IMR-90 (cell line): ENCODE results near the gene ACAA2. TPM values are rescaled to one million over a fixed set of nuclear protein-coding genes. Genes with fewer than 3 reads are reported as not detected.

ENCODE experiments used
- ATAC-seq: fragments of 200-7000 bp; cut with Tn5 transposase; 2 replicates; pipeline ENCODE4 v1.9.1; 2020; ENCODE audit warnings: low read depth, mild to moderate bottlenecking, moderate library complexity
- BruUV-seq: library from RNA; stranded (reverse); fragments of 400-500 nt; replicated peaks from 2 replicates; lab custom pipeline; 2021; lab: Mats Ljungman, UMichigan
- CTCF ChIA-PET: fragments of 300-600 bp; formaldehyde crosslinking; extraction: SDS; loops from one replicate; lab custom pipeline; 2021; ENCODE audit warnings: antibody characterized with exemption; lab: Yijun Ruan, JAX
- POLR2A ChIA-PET: fragments of 300-600 bp; sonication (Branson Sonifier 250); formaldehyde crosslinking; loops from one replicate; lab custom pipeline; 2022; ENCODE audit warnings: antibody characterized with exemption; ENCODE audit not compliant: unreplicated experiment; lab: Charles Lee
- DNase-seq: peaks from one replicate; pipeline ENCODE4 v3.0.0; 2013
- H2AFZ ChIP-seq: replicated peaks from 2 replicates; pipeline ENCODE3; 2013; ENCODE audit warnings: low read length, mild to moderate bottlenecking; ENCODE audit not compliant: poor library complexity
- H2AK5ac ChIP-seq: 2 replicates; pipeline ENCODE4 v1.6.1; 2013; ENCODE audit warnings: low read depth, low read length, inconsistent platforms
- H2AK9ac ChIP-seq: replicated peaks from 2 replicates; pipeline ENCODE3; 2013; ENCODE audit warnings: mild to moderate bottlenecking, low read depth, low read length, moderate library complexity; ENCODE audit not compliant: poor library complexity
- H2BK120ac ChIP-seq: 2 replicates; pipeline ENCODE4 v1.6.1; 2013; ENCODE audit warnings: low read depth, low read length, inconsistent platforms
- H2BK15ac ChIP-seq: 3 replicates; pipeline ENCODE4 v1.6.1; 2013; ENCODE audit warnings: low read depth, low read length, inconsistent platforms
- H2BK20ac ChIP-seq: 2 replicates; pipeline ENCODE4 v1.6.1; 2013; ENCODE audit warnings: low read depth, mild to moderate bottlenecking, inconsistent platforms, low read length, moderate library complexity
- H2BK5ac ChIP-seq: 2 replicates; pipeline ENCODE4 v1.6.1; 2013; ENCODE audit warnings: mild to moderate bottlenecking, low read depth, low read length, inconsistent platforms; ENCODE audit not compliant: poor library complexity, severe bottlenecking
- H3K14ac ChIP-seq: replicated peaks from 2 replicates; pipeline ENCODE4 v1.6.1; 2013; ENCODE audit warnings: low read depth, low read length, inconsistent platforms
- H3K18ac ChIP-seq: 2 replicates; pipeline ENCODE4 v1.6.1; 2013; ENCODE audit warnings: low read depth, low read length, control low read depth
- H3K23ac ChIP-seq: 2 replicates; pipeline ENCODE4 v1.6.1; 2013; ENCODE audit warnings: low read depth, low read length, inconsistent platforms
- H3K27ac ChIP-seq: 2 replicates; pipeline ENCODE4 v1.5.1; 2013; ENCODE audit warnings: mild to moderate bottlenecking, control low read depth, low read length; ENCODE audit not compliant: insufficient read depth
- H3K27me3 ChIP-seq: 2 replicates; pipeline ENCODE4 v1.6.1; 2013; ENCODE audit warnings: low read length; ENCODE audit not compliant: control insufficient read depth, insufficient read depth
- H3K36me3 ChIP-seq: 2 replicates; pipeline ENCODE4 v1.6.1; 2013; ENCODE audit warnings: low read length, mixed read lengths; ENCODE audit not compliant: control insufficient read depth, insufficient read depth
- H3K4ac ChIP-seq: 2 replicates; pipeline ENCODE4 v1.6.1; 2013; ENCODE audit warnings: low read depth, low read length, inconsistent platforms
- H3K4me1 ChIP-seq: 2 replicates; pipeline ENCODE4 v1.6.1; 2013; ENCODE audit warnings: low read length, mixed read lengths; ENCODE audit not compliant: control insufficient read depth, insufficient read depth
- H3K4me2 ChIP-seq: 2 replicates; pipeline ENCODE4 v1.6.1; 2013; ENCODE audit warnings: low read depth, mild to moderate bottlenecking, control low read depth, low read length, moderate library complexity
- H3K4me3 ChIP-seq: 2 replicates; pipeline ENCODE4 v1.5.1; 2013; ENCODE audit warnings: low read depth, mild to moderate bottlenecking, control low read depth, low read length, moderate library complexity; ENCODE audit not compliant: insufficient read depth
- H3K56ac ChIP-seq: 2 replicates; pipeline ENCODE4 v1.6.1; 2013; ENCODE audit warnings: low read length, inconsistent platforms; ENCODE audit not compliant: insufficient read depth; ENCODE audit errors: extremely low read depth
- H3K79me1 ChIP-seq, 2 experiments: 2 replicates each; pipeline ENCODE4 v1.6.1; 2013; ENCODE audit warnings: low read length in 2 of 2, inconsistent platforms in 1 of 2, low read depth in 1 of 2
- H3K9ac ChIP-seq: 2 replicates; pipeline ENCODE4 v1.6.1; 2013; ENCODE audit warnings: low read depth, low read length, control low read depth
- H3K9me1 ChIP-seq: 2 replicates; pipeline ENCODE4 v1.6.1; 2013; ENCODE audit warnings: low read length, inconsistent platforms; ENCODE audit not compliant: insufficient read depth
- H3K9me3 ChIP-seq: 2 replicates; pipeline ENCODE4 v1.6.1; 2013; ENCODE audit warnings: low read length; ENCODE audit not compliant: control insufficient read depth, insufficient read depth
- H4K20me1 ChIP-seq: 2 replicates; pipeline ENCODE4 v1.6.1; 2013; ENCODE audit warnings: low read length, inconsistent platforms; ENCODE audit not compliant: insufficient read depth
- H4K5ac ChIP-seq: 2 replicates; pipeline ENCODE4 v1.6.1; 2013; ENCODE audit warnings: mild to moderate bottlenecking, low read depth, low read length, control low read depth
- H4K8ac ChIP-seq, 2 experiments: 2 replicates each; pipeline ENCODE4 v1.6.1; 2013; ENCODE audit warnings: low read depth in 2 of 2, low read length in 2 of 2, control low read depth in 1 of 2, inconsistent platforms in 1 of 2
- H4K91ac ChIP-seq: 2 replicates; pipeline ENCODE4 v1.6.1; 2013; ENCODE audit warnings: low read depth, low read length, inconsistent platforms; ENCODE audit not compliant: insufficient read depth
- CEBPB ChIP-seq: IDR thresholded peaks from 2 replicates; pipeline ENCODE4 v1.6.1; 2012; ENCODE audit warnings: low read depth, low read length, improper control_type of control experiment
- RAD21 ChIP-seq: IDR thresholded peaks from 2 replicates; pipeline ENCODE4 v1.6.1; 2012; ENCODE audit warnings: low read length, improper control_type of control experiment
- RCOR1 ChIP-seq: IDR thresholded peaks from 2 replicates; pipeline ENCODE4 v1.6.1; 2012; ENCODE audit warnings: mild to moderate bottlenecking, low read length, improper control_type of control experiment; ENCODE audit not compliant: insufficient replicate concordance
- WGBS, 2 experiments: methylation state at CpG; one replicate each; pipeline versions ENCODE4 v1.1.5 to v1.1.7; 2013; ENCODE audit warnings: missing lambda C conversion rate in 2 of 2; ENCODE audit not compliant: insufficient read length in 1 of 2; ENCODE audit errors: extremely low coverage in 2 of 2; 5-methylcytosine and 5-hydroxymethylcytosine counted together
- dilution Hi-C: fragments of 300-500 bp; cut with HindIII; formaldehyde crosslinking; loops from one replicate; pipeline ENCODE4 v1.14.3; 2018; ENCODE audit warnings: low sequenced_read_pairs; ENCODE audit not compliant: unreplicated experiment
- in situ Hi-C: fragments of 300-500 bp; cut with MboI; formaldehyde crosslinking; loops from 3 replicates; pipeline ENCODE4 v1.14.3; 2019; ENCODE audit warnings: low sequenced_read_pairs, inconsistent platforms, mixed read lengths
- intact Hi-C: fragments of 100-400 bp; cut with micrococcal nuclease; formaldehyde crosslinking; loops from 2 replicates; pipeline ENCODE4 v1.10.0; 2022
- polyA plus RNA-seq, 3 experiments: library from polyadenylated mRNA; depleted of rRNA; stranded (reverse); fragments of >200 nt; gene quantifications; 2 replicates each; pipeline ENCODE4 v1.2.3, GENCODE V29; 2012; ENCODE audit warnings: low replicate concordance in 1 of 3
- total RNA-seq: library from RNA; depleted of rRNA; stranded (reverse); fragments of >200 nt; gene quantifications from 2 replicates; pipeline ENCODE4 v1.2.3, GENCODE V29; 2012

The ACAA2 gene
- total and polyA plus RNA-seq, 2 of the 4 experiments (the other 2 are of a cell fraction): 24.4 to 61.5 TPM

DNA sequence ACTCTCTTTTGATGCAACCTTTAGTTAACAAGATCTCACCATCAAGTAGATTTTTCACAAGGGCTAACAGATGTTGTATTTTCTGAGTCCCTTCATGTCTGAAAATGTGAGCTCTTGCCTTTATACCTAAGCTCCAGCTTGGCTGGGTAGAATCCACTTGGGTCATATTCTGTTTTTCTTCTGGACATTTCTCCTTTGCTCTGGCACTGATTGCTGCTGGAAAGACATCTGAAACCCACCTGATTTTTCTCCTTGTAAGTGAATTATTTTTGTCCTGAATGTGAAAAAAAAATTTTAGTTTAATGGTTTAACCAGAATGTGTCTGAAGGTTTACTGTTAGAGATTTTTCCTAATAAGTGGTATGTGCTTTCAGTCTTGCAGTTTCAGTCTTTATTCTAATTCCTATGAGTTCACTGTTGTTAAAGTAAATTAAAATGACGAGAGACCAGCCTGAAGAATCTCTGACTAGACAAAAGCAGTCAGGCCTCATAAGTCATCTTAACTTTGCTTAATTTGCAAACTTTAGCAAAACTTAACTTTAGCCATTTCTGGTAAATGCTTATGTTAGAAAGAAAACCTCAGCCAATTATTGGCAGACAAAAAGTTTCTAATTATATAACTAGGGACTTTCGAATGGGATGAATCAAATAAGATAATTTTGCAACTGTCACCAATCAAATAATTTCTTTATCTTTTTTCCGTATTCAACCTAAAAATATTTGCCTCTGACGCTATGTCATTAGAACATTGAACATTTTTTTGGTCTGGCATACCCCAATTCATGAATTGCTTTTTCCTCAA lies 70.8 kb downstream of the ACAA2 start:
- no peak overlapping the region for H3K18ac ChIP-seq
- H3K79me1 ChIP-seq: no peaks in the 10 kb centered on the region
- H3K9me3 ChIP-seq: no peaks in the 10 kb centered on the region
- in situ Hi-C loops: no loop called here
- ChIA-PET CTCF (no interaction called here), POLR2A (no interaction called here)
- no peak overlapping the region for H4K8ac ChIP-seq
- no peaks in the 10 kb centered on the region for H3K9me1 ChIP-seq
- H3K27me3 ChIP-seq: peaks cover 20% of the 10 kb centered on the region
- no CpG with 5 or more reads among the region's 4 CpGs for WGBS, 2 experiments
- no peaks in the 10 kb centered on the region for H3K36me3 ChIP-seq
- ATAC-seq: no peak
- intact Hi-C loops: no loop called here
- H2BK15ac ChIP-seq: no peak overlapping the region
- BruUV-seq: no TSS peak
- no peak overlapping the region for H3K4ac ChIP-seq
- no peak overlapping the region for H2AFZ ChIP-seq
- H3K9ac ChIP-seq: no peak overlapping the region
- H3K14ac ChIP-seq: no peak overlapping the region
- DNase-seq: no peak
- no peak overlapping the region for H2BK120ac ChIP-seq
- H4K91ac ChIP-seq: no peak overlapping the region
- dilution Hi-C loops: no loop called here
- H4K5ac ChIP-seq: no peak overlapping the region
- H2AK9ac ChIP-seq: no peak overlapping the region
- no peak overlapping the region for H2BK5ac ChIP-seq
- TF ChIP-seq RAD21: no peak
- no peak for TF ChIP-seq CEBPB
- TF ChIP-seq RCOR1: no peak
- H3K4me1 ChIP-seq: no peaks in the 10 kb centered on the region
- H3K23ac ChIP-seq: no peak overlapping the region
- H3K27ac ChIP-seq: no peak overlapping the region
- no peak overlapping the region for H2BK20ac ChIP-seq
- no peak overlapping the region for H3K4me3 ChIP-seq
- no peak overlapping the region for H2AK5ac ChIP-seq
- H3K4me2 ChIP-seq: no peak overlapping the region
- no peak overlapping the region for H3K56ac ChIP-seq
- no peaks in the 10 kb centered on the region for H4K20me1 ChIP-seq
